Ramos (cell line): ENCODE results near the gene NAT14.
"Not testable (repeated sequence)": the region's sequence is repeated elsewhere in the genome, so short reads cannot be mapped to it uniquely, and the experiment has no call there.

ENCODE experiments used
- in situ Hi-C: fragments of 300-500 bp; cut with MboI; formaldehyde crosslinking; loops from one replicate; pipeline ENCODE4 v1.14.3; 2022; ENCODE audit warnings: low sequenced_read_pairs; ENCODE audit not compliant: unreplicated experiment

The NAT14 gene

GRCh38 chr19:55484593-55485438 lies at the start of gene NAT14:
Gene NAT14 (plus strand): TSS chr19:55485188. CDS start chr19:55485709, 521 bp downstream.
- in situ Hi-C loops = no loop called here

GRCh38 chr19:55436847-55437246 lies 48.1 kb upstream of the NAT14 start:
- in situ Hi-C loops = no loop called here

GRCh38 chr19:55437410-55437809 lies 47.6 kb upstream of the NAT14 start:
- in situ Hi-C loops = no loop called here

GRCh38 chr19:55439052-55439451 lies 45.9 kb upstream of the NAT14 start:
- in situ Hi-C loops = no loop called here

- in situ Hi-C loops = no loop called here
Measured at GRCh38 chr19:55440411-55441105, 44.4 kb upstream of the NAT14 start.

GRCh38 chr19:55441319-55441691 lies 43.7 kb upstream of the NAT14 start:
- in situ Hi-C loops = no loop called here

- in situ Hi-C loops = no loop called here
Measured at GRCh38 chr19:55441692-55442321, 43.2 kb upstream of the NAT14 start.

- in situ Hi-C loops = no loop called here
Measured at GRCh38 chr19:55442372-55442961, 42.5 kb upstream of the NAT14 start.

- in situ Hi-C loops = no loop called here
Measured at GRCh38 chr19:55443045-55443823, 41.8 kb upstream of the NAT14 start, which contains the start of gene SHISA7. Gene SHISA7 (minus strand): TSS chr19:55443300. CDS start chr19:55442863, 437 bp downstream.

- in situ Hi-C loops = no loop called here
Measured at GRCh38 chr19:55443824-55444480, 41.0 kb upstream of the NAT14 start.

- in situ Hi-C loops = no loop called here
Measured at GRCh38 chr19:55444646-55445045, 40.3 kb upstream of the NAT14 start.

GRCh38 chr19:55446060-55446459 lies 38.9 kb upstream of the NAT14 start:
- in situ Hi-C loops = no loop called here

- in situ Hi-C loops = no loop called here
Measured at GRCh38 chr19:55447421-55448174, 37.4 kb upstream of the NAT14 start.

- in situ Hi-C loops = not testable (repeated sequence)
Measured at GRCh38 chr19:55448175-55448490, 36.9 kb upstream of the NAT14 start.

- in situ Hi-C loops = no loop called here
Measured at GRCh38 chr19:55449469-55449868, 35.5 kb upstream of the NAT14 start.

GRCh38 chr19:55451163-55451964 lies 33.6 kb upstream of the NAT14 start:
- in situ Hi-C loops = no loop called here

GRCh38 chr19:55451965-55452748 lies 32.8 kb upstream of the NAT14 start:
- in situ Hi-C loops = no loop called here
